Activated T-cell treated with anti-CD3 and anti-CD28 coated beads for 1 hour (primary cell): ENCODE measurements around the gene ABHD8.

Source experiments
- DNase-seq: peaks from one replicate; pipeline ENCODE4 v3.0.0-alpha.2; 2020; ENCODE audit warnings: low read depth

Gene ABHD8

GRCh38 chr19:17333611-17334413, 30.6 kb upstream of the ABHD8 start:
- peak; percentile 55 for DNase-seq

GRCh38 chr19:17332677-17333581, 29.7 kb upstream of the ABHD8 start:
- DNase-seq = no peak

GRCh38 chr19:17332360-17332676, 29.1 kb upstream of the ABHD8 start:
- DNase-seq = no peak

- no peak for DNase-seq
Measured at GRCh38 chr19:17331045-17331558, 27.9 kb upstream of the ABHD8 start.

- DNase-seq = no peak
Measured at GRCh38 chr19:17330262-17331044, 27.2 kb upstream of the ABHD8 start.

- no peak for DNase-seq
Measured at GRCh38 chr19:17329366-17330261, 26.4 kb upstream of the ABHD8 start.

GRCh38 chr19:17328517-17329365, 25.5 kb upstream of the ABHD8 start:
- DNase-seq = peak; percentile 36

- DNase-seq = peak; percentile 49
Measured at GRCh38 chr19:17327654-17328516, 24.7 kb upstream of the ABHD8 start.

- DNase-seq = no peak
Measured at GRCh38 chr19:17327068-17327653, 23.9 kb upstream of the ABHD8 start.

- no peak for DNase-seq
Measured at GRCh38 chr19:17326595-17326966, 23.4 kb upstream of the ABHD8 start.

- no peak for DNase-seq
Measured at GRCh38 chr19:17325881-17326594, 22.8 kb upstream of the ABHD8 start.

- no peak for DNase-seq
Measured at GRCh38 chr19:17325133-17325532, 21.9 kb upstream of the ABHD8 start.

- DNase-seq = no peak
Measured at GRCh38 chr19:17324357-17325114, 21.3 kb upstream of the ABHD8 start.

- DNase-seq = no peak
Measured at GRCh38 chr19:17323964-17324332, 20.7 kb upstream of the ABHD8 start.

GRCh38 chr19:17323300-17323963, 20.2 kb upstream of the ABHD8 start:
- DNase-seq = no peak

GRCh38 chr19:17322854-17323253, 19.6 kb upstream of the ABHD8 start:
- DNase-seq = no peak
